Panc1 (cell line): ENCODE measurements around the gene PRKCA. TPM values are rescaled to one million over a fixed set of nuclear protein-coding genes. Genes with fewer than 3 reads are reported as not detected.

Experiments
- ATAC-seq: fragments of 200-7000 bp; cut with Tn5 transposase; 2 replicates; pipeline ENCODE4 v1.9.1; 2020; ENCODE audit warnings: mild to moderate bottlenecking, moderate library complexity
- BruUV-seq: library from RNA; stranded (reverse); fragments of 400-500 nt; replicated peaks from 2 replicates; lab custom pipeline; 2021; lab: Mats Ljungman, UMichigan
- CTCF ChIA-PET: fragments of 300-600 bp; sonication (Branson Sonifier 250); formaldehyde crosslinking; loops from one replicate; lab custom pipeline; 2022; ENCODE audit warnings: antibody characterized with exemption; lab: Charles Lee
- POLR2A ChIA-PET: fragments of 300-600 bp; sonication (Branson Sonifier 250); formaldehyde crosslinking; loops from one replicate; lab custom pipeline; 2022; ENCODE audit warnings: antibody characterized with exemption; lab: Charles Lee
- DNase-seq: peaks from one replicate; pipeline ENCODE4 v3.0.0-alpha.2; 2010; ENCODE audit warnings: low read depth, low spot score
- H3K27ac ChIP-seq: 2 replicates; pipeline ENCODE4 v1.5.1; 2011; ENCODE audit warnings: mild to moderate bottlenecking, low read length, inconsistent platforms
- H3K27me3 ChIP-seq: fragments of 200-500 bp; sonication (Bioruptor generic); 2 replicates; pipeline ENCODE4 v1.6.0; 2014; ENCODE audit warnings: low read length, inconsistent platforms; ENCODE audit not compliant: control insufficient read depth, insufficient read depth
- H3K36me3 ChIP-seq: fragments of 200-500 bp; sonication (Bioruptor generic); 2 replicates; pipeline ENCODE4 v1.5.1; 2014; ENCODE audit warnings: inconsistent platforms, mild to moderate bottlenecking, low read length, moderate library complexity; ENCODE audit not compliant: control insufficient read depth, insufficient read depth
- H3K4me1 ChIP-seq: 2 replicates; pipeline ENCODE4 v1.5.1; 2011; ENCODE audit warnings: inconsistent platforms, mild to moderate bottlenecking, low read length, moderate library complexity; ENCODE audit not compliant: control insufficient read depth, insufficient read depth
- H3K4me3 ChIP-seq, 2 experiments: 2 replicates each; pipeline ENCODE4 v1.5.1; 2011 to 2012; ENCODE audit warnings: low read depth in 2 of 2, low read length in 2 of 2, mild to moderate bottlenecking in 2 of 2, inconsistent platforms in 1 of 2, moderate library complexity in 1 of 2
- H3K9me3 ChIP-seq: fragments of 200-500 bp; sonication (Bioruptor generic); 2 replicates; pipeline ENCODE4 v1.5.1; 2014; ENCODE audit warnings: low read depth, mild to moderate bottlenecking, inconsistent platforms, low read length, moderate library complexity; ENCODE audit not compliant: control insufficient read depth, insufficient read depth
- CTCF ChIP-seq: fragments of 450-650 bp; IDR thresholded peaks from 2 replicates; pipeline ENCODE4 v1.5.1; 2017; ENCODE audit warnings: mild to moderate bottlenecking
- POLR2AphosphoS5 ChIP-seq: IDR thresholded peaks from 2 replicates; pipeline ENCODE4 v1.6.1; 2012; ENCODE audit warnings: mild to moderate bottlenecking, low read depth, low read length, moderate library complexity
- REST ChIP-seq, 2 experiments: IDR thresholded peaks; 2 replicates each; pipeline ENCODE4 v1.6.1; 2011 to 2012; ENCODE audit warnings: low read depth in 2 of 2, control low read depth in 1 of 2, low read length in 1 of 2, mild to moderate bottlenecking in 1 of 2, moderate library complexity in 1 of 2; ENCODE audit not compliant: insufficient read depth in 1 of 2
- SIN3A ChIP-seq: IDR thresholded peaks from 2 replicates; pipeline ENCODE4 v1.6.1; 2012; ENCODE audit warnings: low read depth, mild to moderate bottlenecking, low read length, moderate library complexity, borderline replicate concordance; ENCODE audit not compliant: insufficient read depth
- TCF7L2 ChIP-seq: IDR thresholded peaks from 2 replicates; pipeline ENCODE4 v1.6.1; 2011; ENCODE audit warnings: mild to moderate bottlenecking, low read depth, low read length, inconsistent platforms
- in situ Hi-C: cut with HindIII; loops from 2 replicates; pipeline ENCODE4 v1.10.0; 2016; ENCODE audit warnings: low sequenced_read_pairs, low pct_unique_long_range_greater_than_20kb
- intact Hi-C: fragments of 100-400 bp; cut with micrococcal nuclease; formaldehyde crosslinking; loops from one replicate; pipeline ENCODE4 v1.10.0; 2022; ENCODE audit not compliant: unreplicated experiment
- total RNA-seq: library from RNA; stranded (reverse); gene quantifications from one replicate; pipeline ENCODE4 v1.2.1, GENCODE V29; 2021; ENCODE audit not compliant: unreplicated experiment

The PRKCA gene
- total RNA-seq, 1 experiment from 2014 or later = 53.0 TPM

- no peaks in the 10 kb centered on the region for H3K9me3 ChIP-seq
- no peak for ATAC-seq
- H3K4me1 ChIP-seq = no peaks in the 10 kb centered on the region
- ChIA-PET CTCF (no interaction called here), POLR2A (no interaction called here)
- no peak overlapping the region for H3K27ac ChIP-seq
- intact Hi-C loops = no loop called here
- H3K27me3 ChIP-seq = no peaks in the 10 kb centered on the region
- TF ChIP-seq TCF7L2 (no peak), CTCF (no peak), REST (IDR thresholded peaks at IDR 0.05; ENCODE audit: insufficient read depth in 1 of 2, low read depth in 2 of 2, low read length in 1 of 2) (no peak), POLR2AphosphoS5 (no peak), SIN3A (no peak)
- H3K4me3 ChIP-seq = no peak overlapping the region
- BruUV-seq = no TSS peak
- in situ Hi-C loops = no loop called here
- no peaks in the 10 kb centered on the region for H3K36me3 ChIP-seq
- DNase-seq = no peak
Measured at GRCh38 chr17:66810951-66811682, 508.7 kb downstream of the PRKCA start.

- in situ Hi-C loops (no loop called here), intact Hi-C loops (no loop called here)
- CTCF ChIA-PET = no interaction called here
- ATAC-seq (no peak; the same call in 1 of the 2 replicates), DNase-seq (no peak)
- no peaks in the 10 kb centered on the region for H3K36me3 ChIP-seq
- no TSS peak for BruUV-seq
- H3K9me3 ChIP-seq = no peaks in the 10 kb centered on the region
- H3K4me3 ChIP-seq = no peak overlapping the region
- H3K4me1 ChIP-seq = no peaks in the 10 kb centered on the region
- TF ChIP-seq TCF7L2 (no peak), REST (IDR thresholded peaks at IDR 0.05; ENCODE audit: insufficient read depth in 1 of 2, low read depth in 2 of 2, low read length in 1 of 2) (no peak), SIN3A (no peak), CTCF (no peak), POLR2AphosphoS5 (no peak)
- H3K27ac ChIP-seq = no peak overlapping the region
- POLR2A ChIA-PET = no interaction called here
- no peaks in the 10 kb centered on the region for H3K27me3 ChIP-seq
Measured at GRCh38 chr17:66811683-66812054, 509.3 kb downstream of the PRKCA start.
